GM19463 (cell line): ENCODE data around the gene SULT1E1.
"Not testable (repeated sequence)": the region's sequence is repeated elsewhere in the genome, so short reads cannot be mapped to it uniquely, and the experiment has no call there.

Source experiments
- ATAC-seq: cut with Tn5 transposase; IDR thresholded peaks from one replicate; pipeline ENCODE4 v1.9.1; 2021; ENCODE audit warnings: mild to moderate bottlenecking, moderate library complexity; ENCODE audit not compliant: unreplicated experiment

Gene SULT1E1

GRCh38 chr4:69843932-69844331, 16.0 kb downstream of the SULT1E1 start:
- ATAC-seq, result peak; percentile 80

DNA sequence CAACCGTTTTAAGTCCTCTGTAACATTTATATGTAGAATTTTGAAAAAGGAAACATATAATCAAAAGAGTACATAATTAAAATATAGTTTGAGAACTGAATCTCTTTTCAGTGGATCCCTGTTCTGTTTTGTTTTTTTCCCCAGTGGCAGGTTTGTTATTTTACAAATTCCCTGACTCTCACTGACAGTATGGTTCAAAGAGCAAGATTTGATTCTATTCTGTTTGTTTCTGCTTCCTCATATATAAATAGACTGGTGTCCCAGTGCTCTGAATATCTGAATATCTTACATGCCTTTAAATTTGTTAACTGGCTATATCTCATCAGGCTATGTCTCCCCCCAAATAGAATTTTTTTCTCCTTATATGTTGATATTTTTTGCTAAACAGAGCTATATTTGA, 16.6 kb downstream of the SULT1E1 start:
- ATAC-seq, result no peak

DNA sequence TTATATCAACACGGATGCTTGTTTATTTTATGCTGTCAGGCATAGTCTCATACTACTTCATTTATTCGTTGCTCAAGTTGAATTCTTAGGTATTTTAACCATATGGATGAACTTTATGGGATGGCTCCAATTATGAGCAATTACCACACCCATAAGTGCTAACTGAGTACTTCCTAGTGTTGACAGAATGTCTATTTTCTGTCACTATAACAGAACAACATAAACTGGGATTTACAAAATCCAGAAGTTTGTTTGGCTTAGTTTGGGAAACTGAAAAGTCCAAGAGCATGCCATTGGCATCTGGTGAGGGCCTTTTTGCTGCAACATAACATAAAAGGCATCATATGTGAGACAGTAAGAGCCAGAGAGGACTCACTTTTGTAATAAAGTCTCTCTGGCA, 21.0 kb downstream of the SULT1E1 start:
- ATAC-seq, result no peak

GRCh38 chr4:69836287-69836686, 23.7 kb downstream of the SULT1E1 start:
- no peak for ATAC-seq

DNA sequence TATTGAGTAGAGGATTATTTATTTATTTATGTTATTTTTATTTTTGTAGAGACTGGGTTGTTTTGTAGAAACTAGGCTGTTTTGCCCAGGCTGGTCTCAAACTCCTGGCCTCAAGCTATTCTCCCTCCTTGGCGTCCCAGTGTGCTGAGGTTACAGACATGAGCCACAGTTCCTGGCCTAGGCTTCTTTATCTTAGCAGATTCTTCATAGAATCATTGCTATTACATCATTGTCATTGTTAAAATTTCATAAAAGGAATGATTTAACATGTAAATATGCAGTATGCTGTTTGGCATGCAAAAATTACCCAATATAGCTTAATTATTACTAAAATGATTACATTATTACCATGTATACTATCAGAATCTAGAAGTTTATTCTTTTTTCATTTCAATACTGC, 24.2 kb downstream of the SULT1E1 start:
- ATAC-seq, result no peak

GRCh38 chr4:69833251-69833650, 26.7 kb downstream of the SULT1E1 start:
- no peak for ATAC-seq

DNA sequence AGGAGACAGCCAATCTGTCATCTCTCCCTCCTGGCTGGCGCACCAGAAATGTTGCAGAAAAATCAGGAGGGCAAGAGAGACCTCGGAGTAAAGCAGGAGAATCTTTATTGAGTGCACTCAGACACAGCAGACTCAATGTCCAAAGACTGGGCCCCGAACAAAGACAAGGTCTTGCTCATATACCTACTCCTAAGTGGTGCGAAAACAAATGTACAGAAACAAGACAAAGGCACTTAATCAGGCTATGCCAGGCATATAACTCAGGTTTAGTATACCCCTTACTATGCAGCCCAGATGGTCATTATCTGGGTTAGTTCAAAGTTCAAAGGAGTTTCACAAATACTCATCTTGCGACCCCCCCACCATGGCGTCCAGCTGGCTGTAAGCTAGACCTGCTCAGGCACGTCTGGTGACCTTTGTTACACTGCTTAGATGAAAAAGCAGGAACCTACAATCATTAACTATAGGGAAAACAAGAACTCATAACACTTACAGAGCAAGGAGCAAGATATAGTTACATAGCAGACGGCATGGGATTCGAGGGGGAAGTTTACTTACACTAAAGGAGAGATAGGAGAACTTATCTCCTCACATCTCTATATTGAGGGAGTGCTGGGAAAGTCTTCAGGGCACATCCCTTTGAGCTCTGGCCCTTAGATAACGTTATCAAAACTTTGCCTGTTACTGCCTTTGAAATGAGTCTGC, 27.5 kb downstream of the SULT1E1 start:
- peak; percentile 54 for ATAC-seq

DNA sequence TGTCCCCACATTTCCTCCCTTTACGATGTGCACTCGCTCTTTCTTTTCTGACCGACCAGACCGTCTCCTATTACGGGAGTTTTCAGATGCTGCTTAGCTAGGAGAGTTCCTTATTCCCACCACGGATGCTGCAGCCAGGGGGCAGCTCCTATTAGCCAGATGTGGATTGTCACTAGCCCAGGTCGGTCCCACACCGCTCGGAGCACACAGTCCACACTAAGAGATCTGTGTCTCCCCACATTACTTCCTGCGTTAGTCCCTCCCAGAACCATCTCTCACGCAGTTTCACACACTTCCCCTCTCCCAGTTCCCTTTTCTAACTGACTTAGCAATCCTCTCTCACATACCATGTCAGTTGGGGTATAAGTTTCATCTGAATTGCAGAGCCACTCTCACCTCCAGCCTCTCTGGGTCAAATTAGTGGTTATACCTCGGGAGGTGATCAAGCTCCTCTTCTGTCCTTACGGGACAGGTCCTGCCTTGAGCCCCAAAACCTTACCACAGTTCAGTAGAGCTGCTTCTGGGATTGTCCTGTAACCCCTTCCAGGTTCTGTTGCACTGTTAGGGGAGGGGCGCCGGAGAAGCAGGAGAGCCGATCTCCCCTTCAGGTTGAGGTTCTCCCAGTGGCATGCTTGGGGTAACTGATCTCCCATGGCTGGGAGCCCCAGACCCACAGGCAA, 28.2 kb downstream of the SULT1E1 start:
- peak; percentile 83 for ATAC-seq

DNA sequence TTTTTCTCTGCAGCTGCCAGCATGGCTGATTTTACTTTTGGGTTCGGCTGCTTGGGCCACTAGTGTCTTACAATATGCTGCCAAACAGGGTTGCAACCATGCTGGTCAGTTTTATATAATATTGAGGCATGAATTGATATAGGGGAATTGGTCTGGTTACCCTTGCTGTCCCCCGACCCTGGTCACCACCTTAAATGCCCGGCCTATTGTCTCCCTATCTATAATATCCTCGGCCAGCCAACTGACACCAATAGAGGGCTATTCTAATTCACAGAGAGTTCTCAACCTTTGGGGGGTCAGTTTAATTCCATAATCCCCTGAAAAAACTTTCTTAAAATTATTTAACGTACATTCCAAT, 28.7 kb downstream of the SULT1E1 start:
- no peak for ATAC-seq

DNA sequence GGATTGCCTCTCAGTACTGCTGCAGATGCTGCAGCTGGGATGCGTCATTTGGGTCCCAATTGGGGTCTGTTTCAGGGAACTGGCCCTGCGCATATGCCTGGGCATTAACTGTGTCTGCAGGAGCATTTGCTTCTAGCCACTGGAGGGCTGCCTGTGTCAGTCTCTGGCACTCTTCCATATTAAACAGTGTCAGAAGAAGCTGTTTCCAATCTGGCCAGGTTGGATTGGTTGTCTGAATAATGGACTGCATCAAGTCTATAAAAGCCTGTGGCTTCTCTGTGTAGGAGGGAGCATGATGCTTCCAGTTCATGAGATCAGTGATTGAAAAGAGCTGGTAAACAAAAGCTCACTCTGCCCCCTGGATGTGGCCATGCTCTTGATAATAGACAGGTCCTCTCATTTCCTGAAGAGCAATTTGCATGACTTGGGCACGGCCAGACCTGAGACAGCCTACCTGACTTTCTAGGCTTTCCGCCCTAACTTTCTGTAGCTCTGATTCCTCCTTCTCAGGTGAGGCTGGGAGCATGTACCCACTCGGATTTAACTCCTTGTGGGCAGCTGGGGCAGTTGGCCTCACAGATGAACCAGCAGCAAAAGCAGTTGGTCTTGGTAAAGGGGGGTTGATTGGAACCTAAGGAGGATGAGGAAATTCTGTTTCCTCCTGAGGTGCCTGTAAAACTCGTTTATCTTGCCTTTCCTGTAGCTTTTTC, 29.2 kb downstream of the SULT1E1 start:
- no peak for ATAC-seq

GRCh38 chr4:69830192-69830559, 29.8 kb downstream of the SULT1E1 start:
- no peak for ATAC-seq

- no peak for ATAC-seq
Measured at GRCh38 chr4:69829678-69830077, 30.3 kb downstream of the SULT1E1 start.

DNA sequence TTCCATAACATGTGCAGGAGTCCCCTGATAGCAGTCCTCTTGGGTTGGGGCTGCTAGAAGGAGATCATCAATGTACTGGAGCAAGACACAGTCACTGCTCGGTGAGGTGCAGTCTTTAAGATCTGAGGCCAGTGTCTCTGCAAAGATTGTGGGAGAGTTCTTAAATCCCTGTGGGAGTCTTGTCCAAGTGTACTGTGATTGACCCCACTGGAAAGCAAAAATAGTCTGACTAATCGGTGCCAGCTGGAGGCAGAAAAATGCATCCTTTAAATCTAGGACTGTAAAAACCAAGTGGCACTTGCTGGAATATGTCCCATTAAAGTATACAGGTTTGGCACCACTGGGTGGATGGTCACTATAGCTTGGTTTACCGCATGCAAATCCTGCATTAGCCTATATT, 31.1 kb downstream of the SULT1E1 start:
- ATAC-seq, result no peak

DNA sequence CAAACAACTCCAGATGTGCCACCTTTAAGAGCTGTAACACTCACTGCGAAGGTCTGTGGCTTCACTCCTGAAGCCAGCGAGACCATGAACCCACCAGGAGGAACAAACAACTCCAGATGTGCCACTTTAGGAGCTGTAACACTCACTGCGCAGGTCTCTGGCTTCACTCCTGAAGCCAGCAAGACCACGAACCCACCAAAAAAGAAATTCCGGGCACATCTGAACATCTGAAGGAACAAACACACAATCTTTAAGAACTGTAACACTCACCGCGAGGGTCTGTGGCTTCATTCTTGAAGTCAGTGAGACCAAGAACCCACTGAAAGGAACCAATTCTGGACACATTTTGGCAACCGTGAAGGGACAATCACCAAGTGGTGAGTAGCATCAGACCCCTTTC, 34.9 kb downstream of the SULT1E1 start:
- ATAC-seq, result not testable (repeated sequence)

GRCh38 chr4:69823481-69824186, 36.3 kb downstream of the SULT1E1 start:
- peak; percentile 93 for ATAC-seq

- ATAC-seq, result peak; percentile 15
Measured at GRCh38 chr4:69823048-69823447, 36.9 kb downstream of the SULT1E1 start.

DNA sequence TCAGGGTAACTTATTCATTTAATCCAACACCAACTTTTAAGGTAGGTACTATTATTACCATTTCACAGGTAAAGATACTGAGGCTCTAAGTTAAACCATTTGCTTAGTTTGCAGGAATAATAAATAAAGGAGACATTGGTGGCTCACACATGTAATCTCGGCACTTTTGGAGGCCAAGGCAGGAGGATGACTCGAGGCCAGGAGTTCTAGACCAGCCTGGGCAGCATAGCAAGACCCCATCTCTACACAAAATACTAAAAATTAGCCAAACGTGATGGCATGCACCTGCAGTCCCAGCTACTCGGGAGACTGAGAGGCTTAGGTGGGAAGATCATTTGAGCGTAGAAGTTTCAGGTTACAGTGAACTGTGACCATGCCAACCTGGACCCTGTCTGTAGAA, 37.7 kb downstream of the SULT1E1 start:
- no peak for ATAC-seq

DNA sequence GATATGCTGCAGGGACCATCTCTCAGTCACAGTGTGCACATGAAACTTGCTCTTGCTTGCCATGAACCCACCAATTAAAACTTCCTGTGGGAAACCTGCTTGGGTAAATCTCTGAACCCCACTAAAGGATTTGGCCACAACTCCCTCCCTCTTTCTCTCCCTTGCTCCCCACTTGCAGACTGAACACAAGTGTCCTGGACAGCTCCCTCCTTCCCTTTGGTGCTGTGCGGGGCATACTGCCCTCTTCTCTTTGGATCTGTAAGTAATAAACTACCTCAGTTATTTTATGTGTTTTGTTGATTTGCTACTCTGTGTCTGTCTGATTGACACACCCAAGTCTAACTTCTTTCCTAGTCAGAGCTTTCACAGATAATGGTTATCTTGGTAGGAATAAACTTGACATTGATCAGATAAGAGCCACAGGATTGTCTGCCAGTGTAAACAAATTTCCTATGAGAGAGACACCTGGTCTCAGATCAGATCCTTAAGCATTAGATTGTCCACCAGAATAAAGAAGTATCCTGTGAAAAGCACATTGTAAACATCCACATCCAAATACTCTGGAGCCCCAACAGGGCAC, 41.8 kb downstream of the SULT1E1 start:
- ATAC-seq, result no peak

DNA sequence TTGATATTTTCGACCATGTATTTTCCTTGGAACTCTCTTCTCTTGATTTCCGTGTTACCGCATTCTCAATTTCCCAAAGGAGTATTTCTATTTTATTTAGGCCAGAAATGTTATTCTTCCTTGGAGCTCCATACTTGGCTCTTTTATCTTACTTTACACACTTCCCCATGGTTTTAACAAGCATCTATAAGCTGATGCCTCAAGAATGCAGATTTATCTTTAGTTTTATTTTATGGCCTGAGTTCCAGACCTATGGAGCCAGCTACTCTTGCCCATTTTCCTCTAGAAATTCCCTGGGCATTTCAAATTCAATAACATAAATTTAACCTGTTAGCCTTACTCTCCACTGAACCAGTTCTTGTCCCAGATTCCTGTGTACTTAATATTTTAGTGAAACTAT, 43.7 kb downstream of the SULT1E1 start:
- ATAC-seq, result no peak

GRCh38 chr4:69813628-69814027, 46.3 kb downstream of the SULT1E1 start:
- no peak for ATAC-seq

GRCh38 chr4:69811166-69811565, 48.8 kb downstream of the SULT1E1 start:
- no peak for ATAC-seq
